Hematopoietic multipotent progenitor cell treated with erythropoietin and hydrocortisone succinate and interleukin-3 and kit ligand, for 8 days (in vitro differentiated cells): ENCODE measurements around the gene LASP1.

Source experiments
- DNase-seq: peaks from one replicate; pipeline ENCODE4 v3.0.0-alpha.2; 2015

The LASP1 gene

DNA sequence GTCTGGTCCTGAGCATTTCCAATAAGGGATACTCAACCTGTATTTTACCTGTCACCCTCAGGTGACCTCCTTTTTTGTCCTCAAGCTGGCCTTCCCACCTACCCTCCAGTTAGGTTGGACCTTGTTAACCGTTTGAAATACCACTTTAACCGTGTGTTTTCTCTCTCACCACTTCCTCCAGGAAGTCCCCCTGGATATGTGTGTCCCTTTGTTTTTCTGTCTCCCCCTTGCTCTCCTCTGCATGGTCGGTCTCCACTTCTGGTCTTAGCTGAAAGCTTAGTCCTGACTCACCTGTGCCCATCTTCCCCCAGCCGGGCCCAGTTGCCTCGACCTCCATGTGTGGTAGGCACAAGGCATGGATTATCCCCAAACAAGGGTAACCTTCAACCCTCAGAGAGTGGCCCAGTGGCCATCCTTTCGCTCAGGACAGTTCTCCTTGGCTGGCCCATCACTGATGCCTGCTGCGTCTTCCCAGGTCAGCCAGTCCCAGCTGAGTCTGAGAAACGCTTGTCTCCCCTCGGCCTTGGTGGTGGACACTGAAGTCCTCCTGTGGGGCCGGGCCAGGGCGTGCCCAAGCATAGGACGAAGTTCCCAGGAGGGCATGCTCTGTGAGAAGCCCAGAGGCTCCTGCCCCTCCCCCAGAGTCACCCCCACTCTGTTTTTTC is 20.0 kb downstream of the LASP1 start:
- no peak for DNase-seq

DNA sequence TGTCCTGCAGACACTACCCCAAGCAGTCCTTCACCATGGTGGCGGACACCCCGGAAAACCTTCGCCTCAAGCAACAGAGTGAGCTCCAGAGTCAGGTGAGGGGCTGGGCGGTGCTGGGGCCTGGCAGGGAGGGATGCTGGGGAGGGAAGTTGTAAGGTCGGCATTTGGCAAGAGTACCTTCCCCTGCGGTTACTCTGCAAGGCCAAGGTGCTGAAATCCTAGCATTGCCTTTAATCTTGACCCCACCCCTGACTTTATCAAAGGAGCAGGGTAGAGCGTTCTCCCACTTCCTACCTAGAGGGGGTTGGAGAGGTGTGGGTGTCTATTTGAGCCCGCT is 20.5 kb downstream of the LASP1 start:
- no peak for DNase-seq

DNA sequence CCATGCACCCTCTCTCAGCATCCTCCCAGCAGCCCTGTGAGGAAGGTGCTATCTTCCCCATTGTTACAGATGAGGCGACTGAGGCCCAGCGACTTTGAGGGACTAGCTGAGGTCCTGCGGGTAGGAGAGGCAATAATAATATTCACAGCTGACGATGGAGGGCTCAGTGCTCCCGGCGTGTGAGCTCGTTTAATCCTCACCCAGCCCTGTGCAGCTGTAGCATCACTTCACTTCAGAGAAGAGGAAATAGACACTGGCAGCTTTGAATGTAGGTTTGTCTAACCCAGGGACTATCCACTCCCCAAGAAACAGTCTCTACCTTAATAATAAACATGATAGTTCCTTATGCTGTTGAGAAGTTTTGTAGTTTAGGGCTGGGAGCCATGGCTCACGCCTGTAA is 21.6 kb downstream of the LASP1 start:
- DNase-seq, result no peak

DNA sequence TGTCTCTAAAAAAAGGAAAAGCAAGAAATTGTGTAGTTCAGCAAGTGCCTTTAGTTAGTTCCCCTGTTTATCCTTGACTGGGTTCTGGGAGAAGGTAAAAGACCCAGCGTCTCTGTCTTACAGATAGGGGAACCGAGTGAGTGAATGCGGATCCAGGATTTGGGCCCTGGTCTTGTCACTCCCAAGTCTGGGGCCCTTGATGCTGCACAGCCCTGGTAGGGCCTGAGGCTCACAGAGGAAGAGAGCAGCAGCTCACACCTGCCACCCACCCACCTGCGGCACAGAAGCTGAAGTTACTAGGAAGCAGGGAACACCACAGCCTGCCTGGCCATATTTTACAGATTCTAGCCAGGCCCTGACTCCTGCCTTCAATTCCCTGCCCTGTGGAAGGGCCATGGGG is 22.2 kb downstream of the LASP1 start:
- DNase-seq, result no peak

DNA sequence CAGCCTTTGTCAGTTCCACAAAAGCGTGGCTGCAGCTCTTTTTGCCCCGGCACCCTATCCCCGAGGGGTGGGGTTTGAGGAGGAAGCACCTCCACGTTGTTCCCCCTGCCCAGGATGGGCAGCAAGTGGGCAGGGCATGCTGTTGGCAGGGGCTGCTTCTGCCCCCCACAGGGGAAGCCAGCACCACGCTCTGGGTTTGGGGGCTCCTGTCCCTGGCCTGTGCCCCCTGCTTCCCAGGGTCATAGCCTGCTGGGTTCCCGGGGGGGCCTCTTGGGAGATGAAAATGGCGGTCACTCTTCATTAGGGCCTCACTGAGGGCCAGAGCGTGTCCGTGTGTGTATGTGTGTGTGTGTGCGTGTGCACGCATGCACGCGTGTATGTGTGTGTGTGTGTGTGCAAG is 22.8 kb downstream of the LASP1 start:
- no peak for DNase-seq

DNA sequence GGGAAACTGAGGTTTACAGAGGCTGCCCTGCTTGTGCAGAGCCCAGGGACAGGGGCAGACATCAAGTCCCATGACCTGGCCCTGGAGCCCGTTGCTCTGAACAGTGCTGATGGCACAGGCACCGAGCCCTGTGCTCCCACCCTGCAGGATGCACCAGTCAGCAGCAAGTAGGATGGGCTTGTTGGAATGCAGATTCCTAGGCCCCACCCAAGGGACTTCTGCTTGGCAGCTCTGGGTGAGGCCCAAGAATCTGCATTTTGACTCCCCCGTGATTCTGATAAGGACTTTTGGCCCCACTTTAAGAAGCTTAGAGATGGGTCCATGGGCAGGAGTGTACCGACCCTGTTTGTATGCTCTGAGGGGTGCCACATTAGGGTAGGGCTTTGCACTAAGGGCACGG is 23.3 kb downstream of the LASP1 start:
- DNase-seq, result no peak

DNA sequence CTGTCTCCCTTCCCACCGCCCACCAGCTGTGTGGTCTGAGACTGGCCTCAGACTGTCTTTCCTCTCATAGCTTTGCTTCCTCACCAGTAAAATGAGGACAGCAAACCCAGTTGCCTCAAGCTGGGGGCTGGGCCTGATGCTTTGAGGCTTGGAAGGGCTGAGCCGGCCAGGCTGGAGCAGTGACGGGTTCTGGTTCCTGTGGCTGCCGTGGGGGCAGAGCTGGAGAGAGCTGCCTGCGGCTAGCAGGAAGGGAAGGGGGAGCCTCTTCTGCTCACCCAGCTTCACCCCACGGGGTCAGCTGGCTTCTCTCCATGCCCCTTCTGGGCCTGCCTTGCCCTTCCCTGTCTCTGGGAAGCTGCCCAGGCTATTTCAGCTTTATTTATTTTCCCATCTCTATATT is 23.7 kb downstream of the LASP1 start:
- DNase-seq, result no peak

DNA sequence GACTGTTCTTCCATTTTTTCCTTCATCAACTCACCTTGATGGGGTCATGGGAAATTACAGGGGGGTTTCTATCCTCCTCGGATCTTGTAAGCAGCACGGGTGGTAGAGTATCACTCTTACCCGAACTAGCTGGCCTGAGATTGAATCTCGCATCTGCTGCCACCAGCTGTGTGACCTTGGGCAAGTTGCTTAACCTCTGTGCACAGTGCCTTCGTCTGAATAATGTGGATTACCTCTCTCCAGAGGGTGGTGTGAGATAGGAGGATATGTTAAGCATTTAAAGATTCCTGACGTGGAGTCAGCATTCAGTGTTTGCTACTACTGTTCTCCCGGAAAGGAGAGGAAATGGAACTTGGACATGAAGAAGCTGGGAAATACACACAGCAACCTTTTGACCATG is 24.4 kb downstream of the LASP1 start:
- DNase-seq, result no peak

DNA sequence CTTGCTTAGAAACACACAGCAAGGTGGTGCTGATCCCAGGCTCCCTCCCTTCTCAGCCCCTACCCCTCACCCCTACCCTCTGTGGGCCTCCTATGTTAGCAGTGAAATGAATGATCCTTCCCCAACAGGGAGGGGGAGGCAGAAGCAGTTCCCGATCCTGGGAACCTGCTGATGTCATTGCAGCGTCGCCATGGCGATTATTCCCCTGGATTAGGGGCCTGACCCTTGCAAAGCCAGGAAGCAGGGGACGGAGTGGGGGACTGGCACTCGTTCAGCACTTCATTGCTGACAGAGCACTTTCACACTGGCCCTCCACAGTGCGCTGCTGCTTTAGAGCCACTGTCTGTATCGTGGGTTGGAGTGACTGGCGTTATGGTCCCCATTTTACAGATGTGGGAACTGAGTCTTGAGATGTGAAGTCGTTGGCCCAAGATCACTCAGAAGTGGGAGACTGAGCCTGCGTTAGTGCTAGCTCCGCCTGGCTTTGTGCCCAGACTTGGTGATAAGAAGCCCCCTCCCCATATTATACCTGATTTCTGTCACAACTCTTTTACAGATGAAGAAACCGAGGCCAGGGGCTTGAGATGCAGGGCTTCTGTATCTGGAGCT is 26.6 kb downstream of the LASP1 start:
- DNase-seq, result no peak

DNA sequence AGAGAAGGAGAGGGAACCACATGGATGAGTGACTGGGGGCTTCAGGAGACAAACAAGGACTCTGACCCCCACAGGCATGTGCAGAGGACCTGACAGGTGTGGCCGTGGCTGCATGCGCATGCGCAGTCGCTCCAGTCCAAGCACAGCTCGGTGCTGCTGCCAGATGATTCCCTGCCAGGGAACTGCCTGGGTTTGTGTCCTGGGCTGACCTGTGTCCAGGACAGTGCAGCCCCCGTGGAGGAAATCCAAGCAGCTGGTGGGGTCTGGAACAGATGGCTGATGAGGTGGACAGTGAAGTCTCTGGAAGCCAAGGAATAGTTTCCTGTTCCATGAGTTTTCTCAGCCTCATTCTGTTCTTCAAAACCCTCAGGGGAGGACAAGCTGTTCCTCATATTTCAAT is 27.3 kb downstream of the LASP1 start:
- DNase-seq, result no peak

DNA sequence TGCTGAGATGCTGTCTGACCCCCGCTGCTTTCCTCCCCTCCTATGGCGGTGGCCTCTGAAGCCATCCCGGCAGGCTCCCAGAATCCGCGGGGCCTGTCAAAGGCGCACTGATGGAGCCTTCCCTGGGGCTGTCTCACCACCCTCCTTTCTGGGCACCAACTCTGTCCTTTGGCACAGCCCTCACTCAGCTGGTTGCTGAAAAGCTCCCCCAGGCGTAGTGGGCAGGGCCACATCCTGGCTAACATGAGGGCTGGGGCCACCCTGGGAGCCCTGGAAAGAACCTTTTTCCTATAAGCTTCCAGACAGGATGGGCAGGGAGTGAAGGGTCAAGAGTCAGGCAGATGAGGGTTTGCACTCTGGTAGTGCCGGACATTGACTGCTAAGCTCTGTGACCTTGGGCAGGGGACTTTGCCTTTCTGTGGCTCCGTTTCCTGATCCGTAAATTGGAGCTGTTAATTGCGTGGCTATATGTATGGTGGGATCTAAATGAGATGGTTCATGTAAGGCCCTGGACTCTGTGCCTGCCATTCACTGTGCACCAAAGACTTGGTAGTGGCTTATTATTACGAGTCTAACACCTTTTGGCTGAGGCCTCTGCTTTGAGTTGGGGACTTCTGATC is 27.9 kb downstream of the LASP1 start:
- DNase-seq, result no peak

DNA sequence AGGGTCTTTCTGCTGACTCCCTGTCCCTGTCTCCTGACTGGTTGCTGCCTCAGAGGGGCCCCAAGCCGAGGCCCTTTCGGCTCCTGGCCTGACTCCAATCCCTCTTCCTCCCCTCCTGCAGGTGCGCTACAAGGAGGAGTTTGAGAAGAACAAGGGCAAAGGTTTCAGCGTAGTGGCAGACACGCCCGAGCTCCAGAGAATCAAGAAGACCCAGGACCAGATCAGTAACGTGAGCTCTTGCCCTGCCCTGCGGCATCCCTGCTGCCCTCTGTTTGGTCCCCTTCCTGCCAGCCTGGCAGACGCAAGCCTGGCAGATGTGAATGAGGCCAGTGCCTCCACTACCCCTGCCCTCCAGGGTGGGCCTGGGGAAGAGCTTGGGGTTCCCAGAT is 28.4 kb downstream of the LASP1 start:
- no peak for DNase-seq

DNA sequence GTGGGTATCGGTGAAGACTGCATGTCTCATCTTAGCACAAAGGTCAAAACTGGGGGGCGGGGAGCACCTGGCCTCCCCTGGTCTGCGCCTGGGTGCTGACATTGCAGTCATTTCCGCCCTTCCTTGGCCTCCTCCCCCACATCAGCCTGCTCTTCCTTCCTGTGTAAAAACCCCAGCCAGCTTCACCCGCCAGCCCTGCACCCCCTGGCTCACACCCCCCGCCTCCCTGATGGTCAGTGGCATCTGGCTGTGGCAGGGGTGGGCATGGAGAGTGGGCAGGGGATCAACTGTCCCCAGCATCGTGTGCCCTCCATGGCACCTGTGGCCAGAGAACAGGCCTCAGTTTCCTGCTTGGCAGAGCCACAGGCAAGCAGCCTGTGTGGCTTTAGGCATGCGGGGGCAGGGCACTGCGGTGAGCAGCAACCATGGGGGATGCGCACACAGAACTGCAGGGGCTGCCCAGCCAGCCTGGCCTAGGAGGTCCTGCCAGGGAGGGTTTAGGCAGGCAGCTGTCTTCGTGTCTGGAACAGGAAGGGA is 29.0 kb downstream of the LASP1 start:
- no peak for DNase-seq

DNA sequence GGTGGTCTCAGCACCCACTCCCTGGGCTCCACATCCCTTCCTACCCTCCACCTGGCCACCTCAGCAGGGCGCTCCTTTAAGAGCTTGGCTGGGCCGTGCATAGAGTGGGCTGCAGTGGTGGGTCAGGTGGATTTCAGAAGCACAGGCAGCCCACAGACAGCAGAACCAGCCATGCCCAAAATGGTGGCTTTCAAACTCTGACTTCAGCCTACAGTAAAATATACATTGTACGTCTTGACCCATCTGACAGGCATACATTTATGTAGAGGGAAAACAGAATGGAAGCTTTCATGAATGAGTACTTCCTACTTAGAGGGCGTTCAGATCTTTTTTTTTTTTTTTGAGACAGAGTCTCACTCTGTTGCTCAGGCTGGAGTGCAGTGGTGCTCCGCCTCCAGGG is 29.6 kb downstream of the LASP1 start:
- DNase-seq, result no peak

DNA sequence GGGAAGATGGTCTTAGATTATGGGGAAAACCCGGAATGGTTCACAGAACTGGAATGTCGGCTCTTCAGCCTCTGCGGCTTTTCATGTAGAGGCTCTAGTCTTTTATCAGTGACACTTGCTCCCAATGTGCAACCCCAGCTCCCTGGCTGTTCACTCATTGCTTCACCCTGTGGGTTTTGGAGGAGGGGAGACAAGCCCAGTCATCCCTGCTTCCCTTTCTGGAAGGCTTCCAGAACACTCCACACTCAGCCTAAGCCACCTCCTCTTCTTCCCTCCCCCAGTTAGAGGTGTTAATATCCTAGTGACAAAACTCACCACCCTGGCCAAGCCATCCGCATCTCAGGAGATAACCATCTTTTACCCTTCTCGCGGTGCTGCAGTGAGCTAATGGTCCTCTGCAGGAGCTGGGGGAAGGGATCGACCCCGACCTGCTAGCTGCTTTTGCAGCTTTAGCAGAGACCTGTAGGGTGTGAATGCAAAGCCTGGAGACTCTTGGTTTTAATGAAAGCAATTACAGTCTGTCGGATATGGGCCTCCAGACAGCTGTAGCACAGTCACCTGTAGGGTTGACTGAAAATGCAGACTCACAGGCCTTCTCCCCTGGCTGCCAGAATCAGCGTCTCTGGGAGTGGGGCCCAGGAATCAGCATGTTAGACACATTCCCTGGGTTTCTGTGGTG is 31.3 kb downstream of the LASP1 start:
- DNase-seq, result peak; percentile 57

DNA sequence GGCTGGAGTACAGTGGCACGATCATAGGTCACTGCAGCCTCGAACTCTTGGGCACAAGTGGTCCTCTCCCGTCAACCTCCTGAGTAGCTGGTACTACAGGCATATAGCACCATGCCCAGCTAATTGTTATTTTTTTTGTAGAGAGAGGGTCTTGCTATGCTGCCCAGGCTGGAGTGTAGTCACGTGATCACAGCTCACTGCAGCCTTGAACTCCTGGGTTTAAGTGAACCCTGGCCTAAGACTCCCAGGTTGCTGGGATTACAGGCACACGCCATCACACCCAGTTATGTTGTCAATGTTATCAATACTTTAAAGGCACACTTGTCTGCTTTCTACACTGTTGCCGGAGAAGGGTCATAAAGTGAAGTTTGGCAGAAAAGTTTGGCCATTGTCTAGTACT is 33.5 kb downstream of the LASP1 start:
- no peak for DNase-seq

DNA sequence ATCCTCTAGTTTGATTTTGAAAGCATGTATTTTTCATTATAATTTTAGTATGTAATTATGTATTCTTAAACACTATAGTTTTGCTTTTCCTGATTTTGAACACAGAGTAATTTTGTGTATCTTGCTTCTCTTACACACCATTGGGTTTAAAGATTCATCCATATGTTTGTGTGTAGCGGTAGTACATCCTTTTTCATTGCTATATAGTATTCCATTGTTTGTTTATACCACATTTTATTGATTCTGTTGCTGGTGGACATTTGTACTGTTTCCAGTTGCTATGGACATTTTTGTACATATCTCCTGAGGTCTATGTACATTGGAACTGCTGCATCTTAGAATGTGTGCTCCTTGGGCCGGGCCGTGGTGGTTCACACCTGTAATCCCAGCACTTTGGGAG is 35.0 kb downstream of the LASP1 start:
- DNase-seq, result no peak

DNA sequence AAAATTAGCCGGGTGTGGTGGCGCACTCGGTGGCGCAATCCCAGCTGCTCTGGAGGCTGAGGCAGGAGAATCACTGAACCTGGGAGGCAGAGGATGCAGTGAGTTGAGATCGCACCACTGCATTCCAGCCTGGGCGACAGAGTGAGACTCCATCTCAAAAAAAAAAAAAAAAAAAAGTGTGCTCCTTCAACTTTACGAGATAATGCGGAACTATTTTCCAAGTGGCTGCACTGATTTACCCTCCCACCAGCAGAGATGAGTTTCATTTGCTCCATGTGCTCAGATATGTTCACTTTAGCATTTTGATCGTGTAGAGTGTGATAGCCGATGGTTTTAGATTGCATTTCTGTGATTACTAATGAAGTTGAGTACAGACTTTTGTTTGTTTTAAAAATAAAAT is 35.5 kb downstream of the LASP1 start:
- DNase-seq, result no peak

DNA sequence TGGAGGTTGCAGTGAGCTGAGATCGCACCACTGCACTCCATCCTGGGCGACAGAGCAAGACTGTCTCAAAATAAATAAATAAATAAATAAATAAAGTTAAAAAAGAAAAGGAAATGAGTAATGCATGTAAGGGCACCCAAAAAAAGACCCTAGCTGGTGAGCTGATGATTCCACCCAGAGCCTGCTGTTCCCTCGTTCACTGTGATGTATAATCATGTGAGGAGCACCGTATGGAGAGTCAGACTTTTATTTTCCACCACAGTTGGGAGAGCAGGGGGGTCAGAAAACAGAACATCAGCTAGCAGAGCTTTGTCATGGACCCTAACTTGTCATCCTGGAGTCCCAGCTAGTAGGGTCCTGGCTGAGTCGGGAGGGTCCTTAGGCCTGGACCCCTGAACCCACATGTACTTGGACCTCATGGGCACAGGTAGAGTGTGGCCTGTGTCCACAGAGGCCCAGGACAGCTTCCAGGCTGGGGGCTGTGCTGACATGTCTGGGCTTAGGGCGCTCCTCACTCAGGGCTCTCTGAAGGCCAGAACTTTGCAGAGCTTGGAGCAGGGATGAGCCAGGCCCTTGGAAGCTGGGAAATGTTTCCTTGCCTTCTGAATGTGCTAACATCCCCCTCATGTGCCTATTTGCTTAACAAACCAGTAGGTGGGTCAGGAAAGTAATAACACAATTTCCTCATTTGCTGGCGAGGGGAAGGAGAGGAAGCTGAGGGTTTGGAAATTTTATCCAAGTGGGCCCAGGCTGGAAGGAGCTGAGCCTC is 36.8 kb downstream of the LASP1 start:
- DNase-seq, result no peak

DNA sequence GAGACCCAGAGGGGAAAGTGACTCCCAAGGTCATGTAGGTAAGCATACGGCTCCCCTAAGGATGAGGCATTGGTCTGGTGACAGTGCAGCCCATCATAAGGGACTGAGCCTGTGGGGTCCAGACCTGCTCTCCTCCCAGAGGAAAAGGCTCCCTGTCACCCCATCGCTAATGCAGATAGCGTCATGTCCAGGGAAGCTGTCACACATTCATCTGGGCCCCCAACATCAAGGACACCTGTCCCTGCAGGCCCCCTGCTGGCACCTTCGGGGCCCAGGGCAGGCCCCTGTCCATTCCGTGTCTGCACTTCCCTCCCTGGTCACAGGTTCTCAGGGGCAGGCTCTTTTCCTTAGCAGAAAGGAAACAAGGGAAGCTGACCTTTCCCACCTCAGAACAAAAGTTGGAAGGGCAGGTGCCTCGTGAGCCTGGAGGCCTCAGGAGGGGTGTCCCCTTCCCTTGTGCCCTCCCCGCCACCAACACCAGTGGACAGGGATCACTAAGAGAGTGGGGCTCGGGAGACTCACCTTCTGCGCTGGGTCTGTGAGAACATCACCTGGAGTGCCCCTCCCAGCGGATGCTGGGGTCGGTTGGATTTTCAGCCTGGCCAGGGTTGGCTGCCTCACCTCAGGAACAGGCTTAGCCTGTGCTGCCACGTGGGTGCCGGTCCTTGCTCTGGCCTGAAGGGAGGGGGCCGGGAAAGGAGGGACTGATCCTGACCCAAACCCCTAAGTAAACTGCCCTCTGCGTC is 38.2 kb downstream of the LASP1 start:
- DNase-seq, result no peak

DNA sequence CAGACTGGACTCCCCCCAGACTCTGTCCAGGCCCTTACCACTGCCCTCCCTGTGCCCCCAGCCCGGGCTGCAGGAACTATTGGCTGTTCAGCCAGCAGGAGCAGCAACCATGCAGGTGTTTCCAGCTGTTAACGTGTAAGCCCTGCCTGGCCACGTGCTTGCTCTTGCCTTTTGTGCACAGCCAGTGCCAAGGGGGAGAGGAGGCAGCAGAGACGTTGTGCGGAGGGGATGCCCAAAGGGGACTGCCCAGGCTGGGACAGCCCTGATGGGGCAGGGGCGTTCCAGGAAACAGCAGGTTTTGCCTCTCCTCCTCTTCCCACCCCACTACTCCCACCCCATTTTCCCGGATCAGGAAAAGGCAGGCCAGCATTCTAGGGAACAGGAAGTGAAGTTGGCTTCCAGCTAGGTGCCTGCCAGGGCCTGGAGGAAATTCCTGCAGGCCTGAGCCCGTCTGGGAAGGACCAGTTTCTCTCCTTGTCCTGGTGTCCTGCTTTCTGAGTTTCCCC is 38.9 kb downstream of the LASP1 start:
- no peak for DNase-seq

DNA sequence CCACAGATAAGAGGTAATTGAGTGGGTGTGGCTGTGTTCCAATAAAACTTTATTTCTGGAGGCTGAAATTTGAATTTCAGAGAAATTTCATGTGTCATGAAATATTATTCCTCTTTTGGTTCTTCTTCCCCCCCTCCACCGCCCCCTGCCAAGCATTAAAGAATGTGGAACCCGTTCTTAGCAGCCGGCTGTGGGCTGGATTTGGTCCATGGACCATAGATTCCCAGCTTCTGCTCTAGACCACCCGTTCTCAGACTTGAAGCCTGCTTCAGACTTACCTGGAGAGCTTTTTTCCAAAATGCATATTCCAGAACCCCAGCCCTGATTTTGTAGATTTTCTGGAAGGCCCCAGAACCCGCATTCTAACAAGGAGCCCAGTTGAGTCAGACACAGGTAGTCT is 40.5 kb downstream of the LASP1 start:
- DNase-seq, result no peak
